IMR-90 (cell line): ENCODE results near the gene FHAD1. TPM values are rescaled to one million over a fixed set of nuclear protein-coding genes. Genes with fewer than 3 reads are reported as not detected.

Experiments
- ATAC-seq: fragments of 200-7000 bp; cut with Tn5 transposase; 2 replicates; pipeline ENCODE4 v1.9.1; 2020; ENCODE audit warnings: low read depth, mild to moderate bottlenecking, moderate library complexity
- BruUV-seq: library from RNA; stranded (reverse); fragments of 400-500 nt; replicated peaks from 2 replicates; lab custom pipeline; 2021; lab: Mats Ljungman, UMichigan
- CTCF ChIA-PET: fragments of 300-600 bp; formaldehyde crosslinking; extraction: SDS; loops from one replicate; lab custom pipeline; 2021; ENCODE audit warnings: antibody characterized with exemption; lab: Yijun Ruan, JAX
- POLR2A ChIA-PET: fragments of 300-600 bp; sonication (Branson Sonifier 250); formaldehyde crosslinking; loops from one replicate; lab custom pipeline; 2022; ENCODE audit warnings: antibody characterized with exemption; ENCODE audit not compliant: unreplicated experiment; lab: Charles Lee
- DNase-seq: peaks from one replicate; pipeline ENCODE4 v3.0.0; 2013
- H2AFZ ChIP-seq: replicated peaks from 2 replicates; pipeline ENCODE3; 2013; ENCODE audit warnings: low read length, mild to moderate bottlenecking; ENCODE audit not compliant: poor library complexity
- H2AK5ac ChIP-seq: 2 replicates; pipeline ENCODE4 v1.6.1; 2013; ENCODE audit warnings: low read depth, low read length, inconsistent platforms
- H2AK9ac ChIP-seq: replicated peaks from 2 replicates; pipeline ENCODE3; 2013; ENCODE audit warnings: mild to moderate bottlenecking, low read depth, low read length, moderate library complexity; ENCODE audit not compliant: poor library complexity
- H2BK120ac ChIP-seq: 2 replicates; pipeline ENCODE4 v1.6.1; 2013; ENCODE audit warnings: low read depth, low read length, inconsistent platforms
- H2BK15ac ChIP-seq: 3 replicates; pipeline ENCODE4 v1.6.1; 2013; ENCODE audit warnings: low read depth, low read length, inconsistent platforms
- H2BK20ac ChIP-seq: 2 replicates; pipeline ENCODE4 v1.6.1; 2013; ENCODE audit warnings: low read depth, mild to moderate bottlenecking, inconsistent platforms, low read length, moderate library complexity
- H2BK5ac ChIP-seq: 2 replicates; pipeline ENCODE4 v1.6.1; 2013; ENCODE audit warnings: mild to moderate bottlenecking, low read depth, low read length, inconsistent platforms; ENCODE audit not compliant: poor library complexity, severe bottlenecking
- H3K14ac ChIP-seq: replicated peaks from 2 replicates; pipeline ENCODE4 v1.6.1; 2013; ENCODE audit warnings: low read depth, low read length, inconsistent platforms
- H3K18ac ChIP-seq: 2 replicates; pipeline ENCODE4 v1.6.1; 2013; ENCODE audit warnings: low read depth, low read length, control low read depth
- H3K23ac ChIP-seq: 2 replicates; pipeline ENCODE4 v1.6.1; 2013; ENCODE audit warnings: low read depth, low read length, inconsistent platforms
- H3K27ac ChIP-seq: 2 replicates; pipeline ENCODE4 v1.5.1; 2013; ENCODE audit warnings: mild to moderate bottlenecking, control low read depth, low read length; ENCODE audit not compliant: insufficient read depth
- H3K27me3 ChIP-seq: 2 replicates; pipeline ENCODE4 v1.6.1; 2013; ENCODE audit warnings: low read length; ENCODE audit not compliant: control insufficient read depth, insufficient read depth
- H3K36me3 ChIP-seq: 2 replicates; pipeline ENCODE4 v1.6.1; 2013; ENCODE audit warnings: low read length, mixed read lengths; ENCODE audit not compliant: control insufficient read depth, insufficient read depth
- H3K4ac ChIP-seq: 2 replicates; pipeline ENCODE4 v1.6.1; 2013; ENCODE audit warnings: low read depth, low read length, inconsistent platforms
- H3K4me1 ChIP-seq: 2 replicates; pipeline ENCODE4 v1.6.1; 2013; ENCODE audit warnings: low read length, mixed read lengths; ENCODE audit not compliant: control insufficient read depth, insufficient read depth
- H3K4me2 ChIP-seq: 2 replicates; pipeline ENCODE4 v1.6.1; 2013; ENCODE audit warnings: low read depth, mild to moderate bottlenecking, control low read depth, low read length, moderate library complexity
- H3K4me3 ChIP-seq: 2 replicates; pipeline ENCODE4 v1.5.1; 2013; ENCODE audit warnings: low read depth, mild to moderate bottlenecking, control low read depth, low read length, moderate library complexity; ENCODE audit not compliant: insufficient read depth
- H3K56ac ChIP-seq: 2 replicates; pipeline ENCODE4 v1.6.1; 2013; ENCODE audit warnings: low read length, inconsistent platforms; ENCODE audit not compliant: insufficient read depth; ENCODE audit errors: extremely low read depth
- H3K79me1 ChIP-seq, 2 experiments: 2 replicates each; pipeline ENCODE4 v1.6.1; 2013; ENCODE audit warnings: low read length in 2 of 2, inconsistent platforms in 1 of 2, low read depth in 1 of 2
- H3K9ac ChIP-seq: 2 replicates; pipeline ENCODE4 v1.6.1; 2013; ENCODE audit warnings: low read depth, low read length, control low read depth
- H3K9me1 ChIP-seq: 2 replicates; pipeline ENCODE4 v1.6.1; 2013; ENCODE audit warnings: low read length, inconsistent platforms; ENCODE audit not compliant: insufficient read depth
- H3K9me3 ChIP-seq: 2 replicates; pipeline ENCODE4 v1.6.1; 2013; ENCODE audit warnings: low read length; ENCODE audit not compliant: control insufficient read depth, insufficient read depth
- H4K20me1 ChIP-seq: 2 replicates; pipeline ENCODE4 v1.6.1; 2013; ENCODE audit warnings: low read length, inconsistent platforms; ENCODE audit not compliant: insufficient read depth
- H4K5ac ChIP-seq: 2 replicates; pipeline ENCODE4 v1.6.1; 2013; ENCODE audit warnings: mild to moderate bottlenecking, low read depth, low read length, control low read depth
- H4K8ac ChIP-seq, 2 experiments: 2 replicates each; pipeline ENCODE4 v1.6.1; 2013; ENCODE audit warnings: low read depth in 2 of 2, low read length in 2 of 2, control low read depth in 1 of 2, inconsistent platforms in 1 of 2
- H4K91ac ChIP-seq: 2 replicates; pipeline ENCODE4 v1.6.1; 2013; ENCODE audit warnings: low read depth, low read length, inconsistent platforms; ENCODE audit not compliant: insufficient read depth
- BHLHE40 ChIP-seq: fragments of 150-350 bp; IDR thresholded peaks from 2 replicates; pipeline ENCODE4 v1.6.1; 2016; ENCODE audit warnings: mild to moderate bottlenecking, low read depth, low read length
- CEBPB ChIP-seq: IDR thresholded peaks from 2 replicates; pipeline ENCODE4 v1.6.1; 2012; ENCODE audit warnings: low read depth, low read length, improper control_type of control experiment
- CTCF ChIP-seq: conservative IDR thresholded peaks from 2 replicates; pipeline ENCODE4 v1.5.1; 2012; ENCODE audit warnings: mild to moderate bottlenecking, low read depth, low read length, improper control_type of control experiment
- ELK1 ChIP-seq: fragments of 150-350 bp; IDR thresholded peaks from 2 replicates; pipeline ENCODE4 v1.6.1; 2016; ENCODE audit warnings: low read depth, mild to moderate bottlenecking, low read length, moderate library complexity, borderline replicate concordance
- FOS ChIP-seq: fragments of 150-350 bp; IDR thresholded peaks from 2 replicates; pipeline ENCODE4 v1.6.1; 2016; ENCODE audit warnings: low read depth, low read length
- MAFK ChIP-seq: IDR thresholded peaks from 2 replicates; pipeline ENCODE4 v1.6.1; 2012; ENCODE audit warnings: low read depth, low read length, improper control_type of control experiment
- MXI1 ChIP-seq: IDR thresholded peaks from 2 replicates; pipeline ENCODE4 v1.6.1; 2012; ENCODE audit warnings: low read depth, mild to moderate bottlenecking, low read length, moderate library complexity, borderline replicate concordance
- POLR2A ChIP-seq: IDR thresholded peaks from 2 replicates; pipeline ENCODE4 v1.6.1; 2012; ENCODE audit warnings: mild to moderate bottlenecking, low read depth, low read length
- RAD21 ChIP-seq: IDR thresholded peaks from 2 replicates; pipeline ENCODE4 v1.6.1; 2012; ENCODE audit warnings: low read length, improper control_type of control experiment
- RFX5 ChIP-seq: IDR thresholded peaks from 2 replicates; pipeline ENCODE4 v1.8.0; 2012; ENCODE audit warnings: low read depth, mild to moderate bottlenecking, low read length, moderate library complexity
- SMC3 ChIP-seq: fragments of 150-350 bp; IDR thresholded peaks from 2 replicates; pipeline ENCODE4 v1.6.1; 2016; ENCODE audit warnings: low read depth, mild to moderate bottlenecking, antibody characterized with exemption, low read length, moderate library complexity
- USF2 ChIP-seq: fragments of 150-350 bp; IDR thresholded peaks from 2 replicates; pipeline ENCODE4 v1.6.1; 2017; ENCODE audit warnings: mild to moderate bottlenecking, antibody characterized with exemption, low read length, low read depth
- WGBS, 2 experiments: methylation state at CpG; one replicate each; pipeline versions ENCODE4 v1.1.5 to v1.1.7; 2013; ENCODE audit warnings: missing lambda C conversion rate in 2 of 2; ENCODE audit not compliant: insufficient read length in 1 of 2; ENCODE audit errors: extremely low coverage in 2 of 2; 5-methylcytosine and 5-hydroxymethylcytosine counted together
- dilution Hi-C: fragments of 300-500 bp; cut with HindIII; formaldehyde crosslinking; loops from one replicate; pipeline ENCODE4 v1.14.3; 2018; ENCODE audit warnings: low sequenced_read_pairs; ENCODE audit not compliant: unreplicated experiment
- in situ Hi-C: fragments of 300-500 bp; cut with MboI; formaldehyde crosslinking; loops from 3 replicates; pipeline ENCODE4 v1.14.3; 2019; ENCODE audit warnings: low sequenced_read_pairs, inconsistent platforms, mixed read lengths
- intact Hi-C: fragments of 100-400 bp; cut with micrococcal nuclease; formaldehyde crosslinking; loops from 2 replicates; pipeline ENCODE4 v1.10.0; 2022
- polyA plus RNA-seq, 3 experiments: library from polyadenylated mRNA; depleted of rRNA; stranded (reverse); fragments of >200 nt; gene quantifications; 2 replicates each; pipeline ENCODE4 v1.2.3, GENCODE V29; 2012; ENCODE audit warnings: low replicate concordance in 1 of 3
- total RNA-seq: library from RNA; depleted of rRNA; stranded (reverse); fragments of >200 nt; gene quantifications from 2 replicates; pipeline ENCODE4 v1.2.3, GENCODE V29; 2012

The FHAD1 gene
- total and polyA plus RNA-seq, 2 of the 4 experiments (the other 2 are of a cell fraction), result not detected

GRCh38 chr1:15272782-15273127 lies 25.7 kb downstream of the FHAD1 start (continued):
- TF ChIP-seq SMC3 (no peak), FOS (no peak), BHLHE40 (no peak), CEBPB (no peak)

- no peaks in the 10 kb centered on the region for H4K20me1 ChIP-seq
These were observed 26.3 kb downstream of the FHAD1 start for GRCh38 chr1:15273274-15273673.

More at GRCh38 chr1:15273274-15273673, 26.3 kb downstream of the FHAD1 start:
- CTCF ChIA-PET, result interaction anchor here (1.1 to 2.6 kb wide), 3 partner anchors 26 to 145 kb away, joined by 3 to 18 read pairs (median 3); no protein-coding TSS in a partner anchor
- WGBS, 2 experiments, result no CpG with 5 or more reads among the region's 2 CpGs
- intact Hi-C loops (loop anchor here (2.0 to 5.0 kb wide), 2 partner anchors 61 to 158 kb away; no protein-coding TSS in a partner anchor), in situ Hi-C loops (loop anchor here (5.0 kb wide), 1 partner anchor 121 kb away; the partner anchor contains the start of gene TMEM51), dilution Hi-C loops (no loop called here)
- Histone ChIP-seq H2AK5ac (no peak overlapping the region), H3K4me1 (peaks cover 2% of the 10 kb centered on the region; the same call in 1 of the 2 replicates), H4K8ac (no peak overlapping the region), H3K27me3 (peaks cover 7% of the 10 kb centered on the region), H3K56ac (no peak overlapping the region), H3K79me1 (no peaks in the 10 kb centered on the region), H2BK120ac (no peak overlapping the region), H4K91ac (no peak overlapping the region), H4K5ac (no peak overlapping the region), H2BK20ac (no peak overlapping the region), H3K14ac (no peak overlapping the region), H2BK15ac (no peak overlapping the region), H2BK5ac (no peak overlapping the region), H3K4me3 (no peak overlapping the region), H3K9ac (no peak overlapping the region), H3K9me3 (no peaks in the 10 kb centered on the region), H3K4ac (no peak overlapping the region), H3K36me3 (no peaks in the 10 kb centered on the region), H3K27ac (no peak overlapping the region), H3K4me2 (no peak overlapping the region), H2AFZ (no peak overlapping the region), H3K23ac (no peak overlapping the region), H2AK9ac (no peak overlapping the region), H3K9me1 (no peaks in the 10 kb centered on the region), H3K18ac (no peak overlapping the region)
- ATAC-seq (no peak), DNase-seq (no peak)
- BruUV-seq, result no TSS peak
- TF ChIP-seq RFX5, result no peak
- no peak for TF ChIP-seq RAD21
- no peak for TF ChIP-seq ELK1
- TF ChIP-seq POLR2A, result no peak
- no peak for TF ChIP-seq MAFK
- no peak for TF ChIP-seq CTCF
- TF ChIP-seq USF2, result no peak
- TF ChIP-seq MXI1, result no peak
- POLR2A ChIA-PET, result no interaction called here
